ENCODE measurements around the gene THRAP3.
A peak's percentile ranks its signal among the peaks of the same experiment; 100 is the strongest.

Gene THRAP3

DNA sequence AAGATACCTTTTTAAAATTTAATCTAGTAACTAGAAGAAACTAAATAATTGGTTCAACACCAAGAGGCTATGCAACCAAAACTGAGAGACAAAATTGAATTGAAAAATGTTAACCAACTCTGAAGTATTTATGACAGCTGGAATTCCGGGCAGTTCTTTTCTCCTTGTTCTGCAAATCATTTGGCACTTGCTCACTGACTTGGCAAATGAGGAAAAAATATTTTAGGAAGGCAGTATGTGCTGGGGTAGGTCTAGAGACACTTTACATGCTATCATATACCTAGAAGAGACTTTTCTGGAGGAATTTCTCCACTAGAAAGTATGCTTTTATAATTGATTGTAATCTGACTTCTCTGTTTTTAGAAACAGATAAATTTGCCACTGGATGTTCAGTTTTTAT, 59.8 kb downstream of the THRAP3 start:
- Mint-ChIP-seq H3K27ac (no peak overlapping the region), H3K27me3 (no peaks in the 10 kb centered on the region), H3K4me1 (peaks cover 8% of the 10 kb centered on the region), H3K36me3 (peaks cover 18% of the 10 kb centered on the region), H3K9me3 (no peaks in the 10 kb centered on the region), H3K4me3 (no peak overlapping the region)
- DNase-seq (ENCODE audit: low spot score in 2 of 2) (no peak), ATAC-seq (ENCODE audit: low read depth) (no peak)

DNA sequence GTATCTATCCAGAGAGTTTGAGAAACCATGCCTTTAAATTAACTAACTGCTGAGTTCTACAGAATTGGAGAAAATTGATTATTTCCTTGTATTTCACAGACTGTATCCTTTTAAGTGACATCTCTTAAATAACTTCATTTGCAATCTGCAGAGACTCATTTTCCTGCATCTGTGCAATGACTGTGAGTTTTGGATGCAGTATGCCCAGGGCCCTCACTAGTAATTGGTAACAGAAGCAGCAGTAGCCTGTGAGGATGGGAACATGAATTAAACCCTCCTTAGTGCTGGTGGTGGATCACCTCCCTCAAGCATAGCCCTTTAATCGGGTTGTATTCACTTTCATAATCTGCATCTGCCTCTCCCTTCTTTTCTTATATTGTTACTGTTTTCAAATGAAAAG, 60.3 kb downstream of the THRAP3 start:
- no peaks in the 10 kb centered on the region for H3K27me3 Mint-ChIP-seq
- ATAC-seq (ENCODE audit: low read depth) (no peak), DNase-seq (ENCODE audit: low spot score in 2 of 2) (no peak)
- H3K36me3 Mint-ChIP-seq: peaks cover 20% of the 10 kb centered on the region
- no peak overlapping the region for H3K4me3 Mint-ChIP-seq
- H3K4me1 Mint-ChIP-seq: peaks cover 8% of the 10 kb centered on the region
- no peak overlapping the region for H3K27ac Mint-ChIP-seq
- H3K9me3 Mint-ChIP-seq: no peaks in the 10 kb centered on the region

GRCh38 chr1:36285443-36286101, 61.3 kb downstream of the THRAP3 start:
- Mint-ChIP-seq H3K27me3 (no peaks in the 10 kb centered on the region), H3K36me3 (peaks cover 25% of the 10 kb centered on the region), H3K27ac (peak overlapping the region; percentile 73), H3K9me3 (no peaks in the 10 kb centered on the region), H3K4me3 (no peak overlapping the region), H3K4me1 (peaks cover 5% of the 10 kb centered on the region)
- DNase-seq (ENCODE audit: low spot score in 2 of 2) (peak; percentile 60 to 69), ATAC-seq (ENCODE audit: low read depth) (peak; percentile 100)

- Mint-ChIP-seq H3K27ac (no peak overlapping the region), H3K36me3 (peaks cover 28% of the 10 kb centered on the region), H3K4me3 (no peak overlapping the region), H3K27me3 (no peaks in the 10 kb centered on the region), H3K9me3 (no peaks in the 10 kb centered on the region), H3K4me1 (peaks cover 5% of the 10 kb centered on the region)
- ATAC-seq (ENCODE audit: low read depth) (no peak), DNase-seq (ENCODE audit: low spot score in 2 of 2) (no peak)
Measured at GRCh38 chr1:36286802-36287201, 62.6 kb downstream of the THRAP3 start.

DNA sequence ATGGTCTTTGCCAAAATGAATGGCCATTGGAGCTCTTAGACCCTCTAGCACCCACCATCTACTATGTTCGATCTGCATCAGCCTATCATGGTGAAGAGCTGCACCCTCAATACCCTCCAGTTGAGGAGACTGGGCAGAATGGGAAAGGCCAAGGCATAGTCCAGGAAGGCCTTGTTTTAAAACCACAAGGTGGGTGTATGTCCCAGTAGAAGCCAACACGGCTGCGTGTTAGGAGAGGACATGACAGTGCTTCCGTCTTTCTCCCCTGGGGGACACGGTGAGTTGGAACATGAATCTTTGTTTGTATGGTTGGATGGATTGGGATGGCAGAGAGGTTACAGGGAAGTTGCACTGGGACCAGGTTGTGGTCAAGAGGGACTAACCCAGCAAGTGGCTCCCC, 63.4 kb downstream of the THRAP3 start:
- no peak for ATAC-seq (ENCODE audit: low read depth)
- Mint-ChIP-seq H3K27ac (peak overlapping the region; percentile 55), H3K36me3 (peaks cover 29% of the 10 kb centered on the region)

GRCh38 chr1:36295390-36295789, 71.1 kb downstream of the THRAP3 start:
- H3K27me3 Mint-ChIP-seq: no peaks in the 10 kb centered on the region
- DNase-seq (ENCODE audit: low spot score in 2 of 2) (no peak), ATAC-seq (ENCODE audit: low read depth) (no peak)
- H3K27ac Mint-ChIP-seq: no peak overlapping the region
- H3K4me1 Mint-ChIP-seq: peaks cover 7% of the 10 kb centered on the region
- H3K36me3 Mint-ChIP-seq: peaks cover 25% of the 10 kb centered on the region
- H3K4me3 Mint-ChIP-seq: no peak overlapping the region
- H3K9me3 Mint-ChIP-seq: no peaks in the 10 kb centered on the region

More for the DNA sequence above, 63.4 kb downstream of the THRAP3 start:
- Mint-ChIP-seq H3K9me3 (no peaks in the 10 kb centered on the region), H3K27me3 (no peaks in the 10 kb centered on the region), H3K4me1 (peaks cover 3% of the 10 kb centered on the region), H3K4me3 (no peak overlapping the region)
- no peak for DNase-seq (ENCODE audit: low spot score in 2 of 2)

GRCh38 chr1:36297062-36297461, 72.8 kb downstream of the THRAP3 start:
- ATAC-seq (ENCODE audit: low read depth) (no peak), DNase-seq (ENCODE audit: low spot score in 2 of 2) (no peak)
- no peaks in the 10 kb centered on the region for H3K9me3 Mint-ChIP-seq
- peaks cover 7% of the 10 kb centered on the region for H3K4me1 Mint-ChIP-seq
- peaks cover 28% of the 10 kb centered on the region for H3K36me3 Mint-ChIP-seq
- H3K27me3 Mint-ChIP-seq: no peaks in the 10 kb centered on the region
- H3K27ac Mint-ChIP-seq: no peak overlapping the region
- H3K4me3 Mint-ChIP-seq: no peak overlapping the region

DNA sequence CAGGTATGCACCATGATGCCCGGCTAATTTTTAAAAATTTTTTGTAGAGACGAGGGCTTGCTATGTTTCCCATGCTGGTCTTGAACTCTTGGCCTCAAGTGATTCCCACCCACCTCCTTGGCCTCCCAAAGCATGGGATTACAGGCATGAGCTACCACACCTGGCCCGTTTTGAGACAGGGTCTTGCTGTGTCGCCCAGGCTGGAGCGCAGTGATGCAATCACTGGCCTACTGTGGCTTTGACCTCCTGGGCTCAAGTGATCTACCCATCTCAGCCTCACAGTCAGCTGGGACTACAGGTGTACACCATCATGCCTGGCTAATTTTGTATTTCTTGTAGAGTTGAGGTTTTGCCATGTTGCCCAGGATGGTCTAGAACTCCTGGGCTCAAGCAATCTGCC, 74.4 kb downstream of the THRAP3 start:
- no peak overlapping the region for H3K27ac Mint-ChIP-seq
- no peaks in the 10 kb centered on the region for H3K9me3 Mint-ChIP-seq
- DNase-seq (ENCODE audit: low spot score in 2 of 2) (no peak), ATAC-seq (ENCODE audit: low read depth) (no peak)
- peaks cover 9% of the 10 kb centered on the region for H3K4me1 Mint-ChIP-seq
- no peak overlapping the region for H3K4me3 Mint-ChIP-seq
- H3K27me3 Mint-ChIP-seq: no peaks in the 10 kb centered on the region
- peaks cover 33% of the 10 kb centered on the region for H3K36me3 Mint-ChIP-seq

GRCh38 chr1:36300526-36300925, 76.3 kb downstream of the THRAP3 start:
- ATAC-seq (ENCODE audit: low read depth): no peak
- Mint-ChIP-seq H3K27me3 (no peaks in the 10 kb centered on the region), H3K36me3 (peaks cover 30% of the 10 kb centered on the region), H3K27ac (peak overlapping the region; percentile 39), H3K9me3 (no peaks in the 10 kb centered on the region), H3K4me1 (peaks cover 14% of the 10 kb centered on the region), H3K4me3 (no peak overlapping the region)
- no peak for DNase-seq (ENCODE audit: low spot score in 2 of 2)

DNA sequence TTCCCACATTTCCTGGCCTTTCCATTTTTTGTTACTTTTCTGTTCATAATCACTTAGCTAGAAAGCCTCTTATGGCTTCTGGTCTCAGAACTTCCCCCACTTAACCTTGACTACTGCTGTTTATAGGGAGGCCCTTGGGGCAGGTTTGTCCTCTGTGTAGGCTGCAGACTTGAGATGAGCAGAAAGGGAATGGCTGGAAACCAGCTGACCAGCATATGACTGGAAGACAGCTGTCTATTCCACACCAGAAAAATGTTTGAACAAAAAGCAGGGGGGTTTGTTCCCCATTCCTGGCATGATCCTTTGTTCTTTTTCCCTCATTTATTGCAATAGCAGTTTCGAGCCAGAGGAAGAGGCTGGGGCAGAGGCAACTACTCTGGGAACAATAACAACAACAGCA, 77.0 kb downstream of the THRAP3 start:
- ATAC-seq (ENCODE audit: low read depth) (no peak), DNase-seq (ENCODE audit: low spot score in 2 of 2) (no peak)
- no peaks in the 10 kb centered on the region for H3K27me3 Mint-ChIP-seq
- peaks cover 13% of the 10 kb centered on the region for H3K4me1 Mint-ChIP-seq
- H3K9me3 Mint-ChIP-seq: no peaks in the 10 kb centered on the region
- H3K36me3 Mint-ChIP-seq: peaks cover 29% of the 10 kb centered on the region
- H3K27ac Mint-ChIP-seq: peak overlapping the region; percentile 39
- H3K4me3 Mint-ChIP-seq: no peak overlapping the region

DNA sequence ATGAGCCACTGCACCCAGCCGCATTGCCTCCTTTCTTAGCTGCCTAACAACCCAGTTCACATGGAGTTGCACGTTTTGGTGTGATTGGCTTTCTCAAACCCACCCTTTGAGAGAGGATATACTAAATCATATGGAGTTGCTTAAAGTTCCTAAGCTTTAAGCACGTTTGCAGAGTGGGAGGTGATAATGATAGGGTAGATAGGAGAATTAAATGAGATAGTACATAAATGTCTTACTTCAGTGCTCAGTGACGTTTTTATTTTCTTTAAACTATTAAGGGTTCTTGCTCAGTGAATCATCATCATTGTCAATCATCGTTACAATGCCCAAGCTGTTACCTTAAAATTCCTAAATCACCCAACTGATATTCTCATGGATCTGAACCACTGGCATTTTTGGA, 79.0 kb downstream of the THRAP3 start:
- DNase-seq (ENCODE audit: low spot score in 2 of 2) (no peak), ATAC-seq (ENCODE audit: low read depth) (no peak)
- Mint-ChIP-seq H3K36me3 (peaks cover 27% of the 10 kb centered on the region), H3K4me3 (no peak overlapping the region), H3K27me3 (no peaks in the 10 kb centered on the region), H3K27ac (peak overlapping the region; percentile 65), H3K4me1 (peaks cover 20% of the 10 kb centered on the region), H3K9me3 (no peaks in the 10 kb centered on the region)

GRCh38 chr1:36303650-36304360, 79.6 kb downstream of the THRAP3 start:
- no peaks in the 10 kb centered on the region for H3K9me3 Mint-ChIP-seq
- ATAC-seq (ENCODE audit: low read depth) (no peak), DNase-seq (ENCODE audit: low spot score in 2 of 2) (no peak)
- peaks cover 27% of the 10 kb centered on the region for H3K36me3 Mint-ChIP-seq
- peaks cover 20% of the 10 kb centered on the region for H3K4me1 Mint-ChIP-seq
- peak overlapping the region; percentile 17 for H3K4me3 Mint-ChIP-seq
- H3K27ac Mint-ChIP-seq: peak overlapping the region; percentile 65
- no peaks in the 10 kb centered on the region for H3K27me3 Mint-ChIP-seq

GRCh38 chr1:36304521-36304920, 80.3 kb downstream of the THRAP3 start:
- Mint-ChIP-seq H3K36me3 (peaks cover 27% of the 10 kb centered on the region), H3K4me1 (peaks cover 20% of the 10 kb centered on the region), H3K27ac (peak overlapping the region; percentile 45), H3K9me3 (no peaks in the 10 kb centered on the region), H3K27me3 (no peaks in the 10 kb centered on the region), H3K4me3 (no peak overlapping the region)
- ATAC-seq (ENCODE audit: low read depth) (no peak), DNase-seq (ENCODE audit: low spot score in 2 of 2) (no peak)

DNA sequence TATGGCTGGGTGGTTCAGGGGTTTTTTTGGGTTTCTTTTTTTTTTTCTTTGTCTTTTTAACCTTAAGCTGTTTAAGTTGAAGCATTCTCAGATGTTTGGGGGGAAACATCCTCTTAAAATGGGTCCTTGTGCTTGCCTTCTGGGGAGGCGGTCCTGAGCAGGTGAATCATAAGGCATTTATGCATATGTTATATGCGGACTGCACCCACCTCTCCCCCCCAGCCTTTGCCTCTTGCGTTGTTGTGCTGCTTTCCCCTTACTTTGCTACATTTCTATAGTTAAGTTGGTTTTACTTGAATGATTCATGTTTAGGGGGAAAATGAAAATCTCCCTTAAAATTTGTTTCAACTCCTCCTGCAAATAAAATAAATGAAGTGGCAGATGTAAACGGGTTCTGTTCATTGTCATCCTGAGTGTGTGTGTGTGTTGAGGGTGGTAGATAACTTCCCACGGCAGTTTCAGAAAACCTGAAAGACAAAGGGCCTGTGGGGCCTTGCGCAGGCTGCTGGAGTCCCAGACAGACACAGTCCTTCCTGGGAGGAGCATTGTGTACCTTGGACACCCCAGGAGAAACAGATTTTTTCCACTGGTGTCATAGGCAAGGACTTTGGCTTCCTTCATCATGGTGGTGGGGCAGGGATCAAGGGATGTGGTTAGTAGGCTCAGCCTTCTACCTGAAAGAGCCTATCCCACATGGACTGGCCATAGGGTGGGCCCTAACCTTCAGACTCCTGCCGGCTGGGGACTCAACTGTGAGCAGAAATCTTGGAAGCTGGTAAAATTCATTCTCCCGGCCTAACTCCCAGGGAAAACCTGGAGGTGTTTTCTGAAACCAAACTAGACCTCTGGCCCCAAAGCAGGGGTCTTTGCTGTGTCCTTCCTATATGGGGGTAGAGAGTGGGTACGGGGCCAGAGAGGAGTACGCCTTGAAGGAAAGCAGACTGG, 81.0 kb downstream of the THRAP3 start:
- H3K4me3 Mint-ChIP-seq: peak overlapping the region; percentile 95
- peaks cover 16% of the 10 kb centered on the region for H3K4me1 Mint-ChIP-seq
- H3K36me3 Mint-ChIP-seq: peaks cover 23% of the 10 kb centered on the region
- ATAC-seq (ENCODE audit: low read depth): no peak
- no peak for DNase-seq (ENCODE audit: low spot score in 2 of 2)
- no peaks in the 10 kb centered on the region for H3K27me3 Mint-ChIP-seq
- peak overlapping the region; percentile 45 for H3K27ac Mint-ChIP-seq
- no peaks in the 10 kb centered on the region for H3K9me3 Mint-ChIP-seq

All from memory B cell (primary cell).